DMS79 treated with DMSO at 0.1 percent for 48 hours (cell line): ENCODE results near the gene TAF3.

ENCODE experiments used
- DNase-seq: peaks from one replicate; lab custom pipeline; 2025; lab: John Stamatoyannopoulos, UW

TAF3 gene

GRCh38 chr10:8059191-8059936 lies 241.1 kb downstream of the TAF3 start:
- DNase-seq, result no peak

DNA sequence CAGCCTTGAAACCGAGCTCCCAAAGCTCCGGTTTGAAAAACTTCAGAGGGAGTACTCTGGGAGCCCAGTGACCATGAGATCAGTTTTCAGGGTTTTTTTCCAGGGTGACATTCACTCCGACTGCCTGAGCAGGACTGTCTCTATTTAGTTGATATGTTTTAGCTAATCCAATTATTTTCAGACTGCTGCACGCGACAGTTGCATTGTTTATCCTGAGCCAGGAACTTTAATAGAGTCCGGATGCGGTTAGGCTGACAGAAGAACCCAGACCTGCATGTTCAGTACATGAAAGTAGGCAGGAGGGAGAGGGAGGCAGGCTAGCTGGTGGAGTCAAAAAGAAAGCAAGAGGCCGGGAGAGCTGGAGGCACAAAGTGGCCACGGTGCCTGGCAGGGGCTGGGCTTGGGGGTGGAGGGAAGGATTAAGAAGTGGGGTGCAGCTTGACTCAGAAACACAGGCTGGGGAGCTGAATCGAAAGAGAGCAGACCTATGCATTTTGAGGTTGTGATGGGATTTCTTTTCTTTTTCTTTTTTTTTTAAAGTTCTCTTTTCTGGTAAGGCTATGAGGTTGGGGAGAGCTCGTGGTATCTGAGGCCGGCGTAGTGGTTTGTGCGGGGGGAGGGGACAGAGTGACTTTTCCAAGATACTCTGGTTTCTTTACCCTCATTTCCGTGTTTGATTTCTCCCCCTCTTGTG lies 241.9 kb downstream of the TAF3 start:
- no peak for DNase-seq

GRCh38 chr10:8060704-8061121 lies 242.4 kb downstream of the TAF3 start:
- no peak for DNase-seq

GRCh38 chr10:8061274-8062211 lies 243.2 kb downstream of the TAF3 start:
- peak; percentile 35 for DNase-seq

DNA sequence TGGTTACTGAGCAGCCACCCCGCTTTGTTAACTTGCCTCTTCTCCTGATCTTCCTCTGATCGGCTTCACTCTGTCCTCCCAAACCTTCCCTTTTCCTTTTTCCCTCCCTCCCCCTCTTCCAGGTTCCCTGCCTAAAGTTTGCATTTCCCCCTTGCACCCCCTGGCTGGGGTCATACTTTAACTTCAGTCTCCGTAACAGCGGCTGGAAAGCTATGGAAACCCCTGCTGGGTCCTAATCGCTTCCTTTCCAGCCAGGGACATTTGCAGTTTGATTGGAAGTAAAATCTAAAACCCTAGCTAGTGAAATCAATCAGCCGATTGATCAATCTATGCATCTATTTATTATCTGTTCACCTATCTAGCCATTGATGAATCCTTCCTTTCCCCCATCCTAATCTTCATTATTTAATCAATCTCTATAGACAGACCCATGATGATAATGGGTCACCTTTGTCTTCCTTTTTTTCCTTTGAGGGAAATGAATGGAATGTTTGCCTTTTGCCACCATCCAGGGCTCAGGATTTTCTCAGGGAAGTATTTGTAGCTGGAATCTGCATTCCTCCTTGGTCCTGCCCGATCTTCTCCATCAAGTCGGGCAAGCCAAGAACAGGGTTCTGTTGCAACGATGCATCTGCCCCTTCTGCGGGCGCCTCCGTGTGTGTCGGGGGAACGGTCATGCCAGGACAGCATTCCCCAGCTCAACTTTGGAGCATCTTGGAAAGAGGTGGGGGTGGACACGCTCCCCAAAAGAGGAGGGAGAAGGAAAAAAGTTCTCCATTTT lies 245.0 kb downstream of the TAF3 start:
- DNase-seq, result no peak

- DNase-seq, result no peak
These were observed 245.6 kb downstream of the TAF3 start for GRCh38 chr10:8063935-8064334.

GRCh38 chr10:8064436-8064835 lies 246.1 kb downstream of the TAF3 start:
- no peak for DNase-seq

DNA sequence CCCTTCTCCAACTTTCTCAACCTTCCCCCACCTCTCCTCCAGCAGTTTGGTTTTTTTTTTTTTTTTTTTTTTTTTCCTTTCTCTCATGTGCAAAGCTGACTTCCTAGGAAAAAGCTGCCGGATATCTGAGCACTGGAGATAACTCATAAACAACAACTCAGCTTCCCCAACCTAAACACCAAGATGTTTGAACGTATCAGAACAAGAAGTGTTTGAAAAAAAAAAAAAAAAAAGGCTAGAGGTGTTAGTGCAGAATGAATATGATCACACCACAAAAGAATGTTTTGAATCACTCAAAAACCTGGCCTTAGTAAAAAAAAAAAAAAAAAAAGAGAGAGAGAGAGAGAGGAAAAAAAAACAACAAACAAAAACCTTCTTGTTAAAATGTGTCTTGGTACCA lies 247.3 kb downstream of the TAF3 start:
- no peak for DNase-seq

- DNase-seq, result no peak
These were observed 247.8 kb downstream of the TAF3 start for GRCh38 chr10:8066124-8066523.
